ENCODE data around the gene SMAD6. TPM values are rescaled to one million over a fixed set of nuclear protein-coding genes. Genes with fewer than 3 reads are reported as not detected.
"Not testable (repeated sequence)": the region's sequence is repeated elsewhere in the genome, so short reads cannot be mapped to it uniquely, and the experiment has no call there.

SMAD6 gene
- total RNA-seq, 3 donors from 2014 or later (not counting 1 experiment from before 2014, with no cell fraction given) = 0.07 to 0.38 (median 0.09) TPM

GRCh38 chr15:66825731-66826130, 123.7 kb downstream of the SMAD6 start:
- no peaks in the 10 kb centered on the region for H3K27me3 ChIP-seq (ENCODE audit: control insufficient read depth, insufficient read depth, low read length)
- Mint-ChIP-seq H3K27me3 (ENCODE audit: low read depth in 2 of 2) (peaks cover 0 to under 1% of the 10 kb centered on the region in 2 donors), H3K36me3 (no peaks in the 10 kb centered on the region), H3K9me3 (no peaks in the 10 kb centered on the region), H3K4me1 (no peaks in the 10 kb centered on the region), H3K27ac (no peak overlapping the region), H3K4me3 (no peak overlapping the region)
- no peak for TF ChIP-seq CTCF (IDR thresholded peaks at IDR 0.05)
- no peak overlapping the region for H3K4me3 ChIP-seq (ENCODE audit: low read length)
- DNase-seq (no peak), ATAC-seq (no peak)
- no peaks in the 10 kb centered on the region for H3K9me3 ChIP-seq (ENCODE audit: control insufficient read depth, insufficient read depth, low read length)
- WGBS (ENCODE audit: insufficient coverage) = 85% methylated on average over 7 of the region's 7 CpGs
- no peak overlapping the region for H3K27ac ChIP-seq (ENCODE audit: low read length)
- H3K4me1 ChIP-seq (ENCODE audit: control insufficient read depth, insufficient read depth, low read length) = no peaks in the 10 kb centered on the region
- intact Hi-C loops (cut with micrococcal nuclease) = no loop called here
- H3K36me3 ChIP-seq (ENCODE audit: control insufficient read depth, insufficient read depth, low read length) = no peaks in the 10 kb centered on the region

GRCh38 chr15:66826507-66826906, 124.5 kb downstream of the SMAD6 start:
- Histone ChIP-seq H3K4me3 (ENCODE audit: low read length) (no peak overlapping the region), H3K9me3 (ENCODE audit: control insufficient read depth, insufficient read depth, low read length) (no peaks in the 10 kb centered on the region), H3K27ac (ENCODE audit: low read length) (no peak overlapping the region), H3K4me1 (ENCODE audit: control insufficient read depth, insufficient read depth, low read length) (no peaks in the 10 kb centered on the region), H3K27me3 (ENCODE audit: control insufficient read depth, insufficient read depth, low read length) (no peaks in the 10 kb centered on the region), H3K36me3 (ENCODE audit: control insufficient read depth, insufficient read depth, low read length) (no peaks in the 10 kb centered on the region)
- H3K36me3 Mint-ChIP-seq = no peaks in the 10 kb centered on the region
- no peaks in the 10 kb centered on the region for H3K9me3 Mint-ChIP-seq
- H3K27ac Mint-ChIP-seq = no peak overlapping the region
- no peak for ATAC-seq
- intact Hi-C loops (cut with micrococcal nuclease) = no loop called here
- TF ChIP-seq CTCF (IDR thresholded peaks at IDR 0.05) = no peak
- peaks cover 0 to 7% of the 10 kb centered on the region in 2 donors for H3K27me3 Mint-ChIP-seq (ENCODE audit: low read depth in 2 of 2)
- no peak for DNase-seq
- H3K4me1 Mint-ChIP-seq = no peaks in the 10 kb centered on the region
- WGBS (ENCODE audit: insufficient coverage) = 89% methylated on average over 3 of the region's 3 CpGs
- no peak overlapping the region for H3K4me3 Mint-ChIP-seq

GRCh38 chr15:66827039-66827697, 125.1 kb downstream of the SMAD6 start:
- no peaks in the 10 kb centered on the region for H3K27me3 ChIP-seq (ENCODE audit: control insufficient read depth, insufficient read depth, low read length)
- H3K27ac ChIP-seq (ENCODE audit: low read length) = no peak overlapping the region
- no peak for TF ChIP-seq CTCF (IDR thresholded peaks at IDR 0.05)
- 87% methylated on average over 6 of the region's 8 CpGs for WGBS (ENCODE audit: insufficient coverage)
- H3K36me3 ChIP-seq (ENCODE audit: control insufficient read depth, insufficient read depth, low read length) = no peaks in the 10 kb centered on the region
- ATAC-seq (no peak), DNase-seq (no peak)
- Mint-ChIP-seq H3K4me3 (no peak overlapping the region), H3K27me3 (ENCODE audit: low read depth in 2 of 2) (peaks cover 0 to 8% of the 10 kb centered on the region in 2 donors), H3K27ac (no peak overlapping the region), H3K9me3 (no peaks in the 10 kb centered on the region), H3K4me1 (no peaks in the 10 kb centered on the region), H3K36me3 (no peaks in the 10 kb centered on the region)
- no peaks in the 10 kb centered on the region for H3K4me1 ChIP-seq (ENCODE audit: control insufficient read depth, insufficient read depth, low read length)
- no peak overlapping the region for H3K4me3 ChIP-seq (ENCODE audit: low read length)
- no peaks in the 10 kb centered on the region for H3K9me3 ChIP-seq (ENCODE audit: control insufficient read depth, insufficient read depth, low read length)
- intact Hi-C loops (cut with micrococcal nuclease) = no loop called here

- no peak overlapping the region for H3K27ac Mint-ChIP-seq
- no peak overlapping the region for H3K4me3 ChIP-seq (ENCODE audit: low read length)
- no peaks in the 10 kb centered on the region for H3K27me3 ChIP-seq (ENCODE audit: control insufficient read depth, insufficient read depth, low read length)
- H3K4me1 ChIP-seq (ENCODE audit: control insufficient read depth, insufficient read depth, low read length) = no peaks in the 10 kb centered on the region
- no peak overlapping the region for H3K27ac ChIP-seq (ENCODE audit: low read length)
- no peak for TF ChIP-seq CTCF (IDR thresholded peaks at IDR 0.05)
- no peak overlapping the region for H3K4me3 Mint-ChIP-seq
- H3K36me3 Mint-ChIP-seq = no peaks in the 10 kb centered on the region
- H3K36me3 ChIP-seq (ENCODE audit: control insufficient read depth, insufficient read depth, low read length) = no peaks in the 10 kb centered on the region
- no peak for ATAC-seq
- no peaks in the 10 kb centered on the region for H3K4me1 Mint-ChIP-seq
- H3K9me3 Mint-ChIP-seq = no peaks in the 10 kb centered on the region
- peaks cover 0 to 8% of the 10 kb centered on the region in 2 donors for H3K27me3 Mint-ChIP-seq (ENCODE audit: low read depth in 2 of 2)
- intact Hi-C loops (cut with micrococcal nuclease) = no loop called here
- H3K9me3 ChIP-seq (ENCODE audit: control insufficient read depth, insufficient read depth, low read length) = no peaks in the 10 kb centered on the region
- WGBS (ENCODE audit: insufficient coverage) = 89% methylated on average over 6 of the region's 6 CpGs
- no peak for DNase-seq
Measured at GRCh38 chr15:66827698-66828055, 125.6 kb downstream of the SMAD6 start.

- DNase-seq; ATAC-seq; H3K27ac Mint-ChIP-seq; H3K36me3 ChIP-seq (ENCODE audit: control insufficient read depth, insufficient read depth, low read length); H3K27me3 ChIP-seq (ENCODE audit: control insufficient read depth, insufficient read depth, low read length); H3K27ac ChIP-seq (ENCODE audit: low read length); H3K36me3 Mint-ChIP-seq; H3K9me3 Mint-ChIP-seq; H3K9me3 ChIP-seq (ENCODE audit: control insufficient read depth, insufficient read depth, low read length); intact Hi-C loops (cut with micrococcal nuclease); H3K4me3 Mint-ChIP-seq; H3K4me3 ChIP-seq (ENCODE audit: low read length); H3K4me1 Mint-ChIP-seq; H3K27me3 Mint-ChIP-seq (ENCODE audit: low read depth in 2 of 2): not testable (repeated sequence)
- H3K4me1 ChIP-seq (ENCODE audit: control insufficient read depth, insufficient read depth, low read length) = peaks cover 10% of the 10 kb centered on the region
- 92% methylated on average over 11 of the region's 11 CpGs for WGBS (ENCODE audit: insufficient coverage)
Measured at GRCh38 chr15:66828817-66829541, 126.9 kb downstream of the SMAD6 start.

Data from natural killer cell (primary cell).